Left colon (tissue), 2 donors: ENCODE data around the gene TREML4. TPM values are rescaled to one million over a fixed set of nuclear protein-coding genes. Genes with fewer than 3 reads are reported as not detected.

ENCODE experiments used
- ATAC-seq: fragments of 200-7000 bp; cut with Tn5 transposase; one replicate; pipeline ENCODE4 v1.9.1; 2020; ENCODE audit warnings: mild to moderate bottlenecking, moderate library complexity
- DNase-seq, 2 donors: peaks; one replicate each; pipeline ENCODE4 v3.0.0-alpha.2; 2020
- intact Hi-C, 2 donors: fragments of 100-400 bp; cut with DNase I in 1 of 2; cut with micrococcal nuclease in 1 of 2; formaldehyde crosslinking; loops; one replicate each; pipeline versions ENCODE4 v1.11.2 to v1.14.0; 2022; cut with DNase I, micrococcal nuclease
- total RNA-seq, 2 donors: library from RNA; stranded (reverse); fragmentation: NEBNext Ultra II Directional; extraction: Animal tissue kit (Norgen Biotek cat#: 25700); gene quantifications; one replicate each; pipeline ENCODE4 v1.2.1, GENCODE V29; 2021
- donor health status: DM: no; HTN: no; CAD: no.
- donor health status: DM: yes; HTN: yes; CAD: no.

Gene TREML4
- total RNA-seq, 2 donors from 2014 or later, result not detected

- no peak for ATAC-seq
- DNase-seq, result no peak
- intact Hi-C loops, result no loop called here
Measured at GRCh38 chr6:41274256-41274655, 46.1 kb downstream of the TREML4 start.

- DNase-seq (no peak), ATAC-seq (no peak)
- intact Hi-C loops, result no loop called here
Measured at GRCh38 chr6:41275489-41275888, 47.3 kb downstream of the TREML4 start.

GRCh38 chr6:41277605-41278004 is 49.5 kb downstream of the TREML4 start:
- ATAC-seq (no peak), DNase-seq (no peak)
- intact Hi-C loops, result no loop called here

GRCh38 chr6:41278699-41279405 is 50.7 kb downstream of the TREML4 start:
- peak; percentile 50 for ATAC-seq
- peak in 1 of 2 donors; percentile 61 for DNase-seq
- intact Hi-C loops, result no loop called here

- ATAC-seq (no peak), DNase-seq (no peak)
- intact Hi-C loops, result no loop called here
Measured at GRCh38 chr6:41280381-41281057, 52.4 kb downstream of the TREML4 start.

GRCh38 chr6:41283600-41283999 is 55.5 kb downstream of the TREML4 start:
- intact Hi-C loops, result no loop called here
- ATAC-seq (no peak), DNase-seq (no peak)

GRCh38 chr6:41284726-41285125 is 56.6 kb downstream of the TREML4 start:
- DNase-seq (no peak), ATAC-seq (no peak)
- intact Hi-C loops, result no loop called here

- DNase-seq, result peak in 1 of 2 donors; percentile 42
- ATAC-seq, result no peak
- intact Hi-C loops, result no loop called here
Measured at GRCh38 chr6:41286544-41287346, 58.6 kb downstream of the TREML4 start, which contains the start of gene TREM1. Gene TREM1 (minus strand): TSS chr6:41286682. CDS start chr6:41286655, 27 bp downstream.

- ATAC-seq (no peak), DNase-seq (no peak)
- intact Hi-C loops, result no loop called here
Measured at GRCh38 chr6:41288030-41288753, 60.0 kb downstream of the TREML4 start.

Other genes with a start within 250 kb of the TREML4 start
- 1 to 10 TPM; 2.2 to 6.6 TPM for gene UNC5CL, start 189.1 kb upstream of the TREML4 start, total RNA-seq
- gene TSPO2, start 185.9 kb upstream of the TREML4 start, total RNA-seq, result not detected
- gene APOBEC2, start 175.1 kb upstream of the TREML4 start, total RNA-seq, result not detected
- gene OARD1, start 156.0 kb upstream of the TREML4 start, total RNA-seq, result 10 to 100 TPM; 23.7 to 30.1 TPM
- gene NFYA, start 155.4 kb upstream of the TREML4 start, total RNA-seq, result 10 to 100 TPM; 19.1 to 19.9 TPM
- not detected for gene TREML1, start 74.0 kb upstream of the TREML4 start, total RNA-seq
- 1 to 10 TPM in 1 of 2 donors, under 1 TPM in 1; 0.27 to 2.9 TPM for gene TREM2, start 65.2 kb upstream of the TREML4 start, total RNA-seq
- under 1 TPM in 1 of 2 donors, not detected in 1; 0.17 TPM for gene TREML2, start 27.2 kb upstream of the TREML4 start, total RNA-seq
- under 1 TPM in 1 of 2 donors, not detected in 1; 0.24 TPM for gene TREM1, start 58.3 kb downstream of the TREML4 start, total RNA-seq
- under 1 TPM in 1 of 2 donors, not detected in 1; 0.28 TPM for gene NCR2, start 107.3 kb downstream of the TREML4 start, total RNA-seq